Caco-2 (cell line): ENCODE data around the gene MYO7A. TPM values are rescaled to one million over a fixed set of nuclear protein-coding genes. Genes with fewer than 3 reads are reported as not detected.
A peak's percentile ranks its signal among the peaks of the same experiment; 100 is the strongest.

Experiments
- BruUV-seq: library from RNA; stranded (reverse); fragments of 400-500 nt; replicated peaks from 2 replicates; lab custom pipeline; 2021; lab: Mats Ljungman, UMichigan
- CTCF ChIA-PET: fragments of 300-600 bp; sonication (Branson Sonifier 250); formaldehyde crosslinking; loops from one replicate; lab custom pipeline; 2022; ENCODE audit warnings: antibody characterized with exemption; lab: Charles Lee
- POLR2A ChIA-PET: fragments of 300-600 bp; sonication (Branson Sonifier 250); formaldehyde crosslinking; loops from one replicate; lab custom pipeline; 2022; ENCODE audit warnings: antibody characterized with exemption; lab: Charles Lee
- DNase-seq, 2 experiments: peaks; one replicate each; pipeline versions ENCODE4 v3.0.0 to v3.0.0-alpha.2; 2020 to 2022
- H3K27me3 ChIP-seq: replicated peaks from 2 replicates; pipeline ENCODE4 v1.6.0; 2011; ENCODE audit warnings: low read length; ENCODE audit not compliant: control insufficient read depth, insufficient read depth
- H3K36me3 ChIP-seq: 2 replicates; pipeline ENCODE4 v1.5.1; 2011; ENCODE audit warnings: low read length; ENCODE audit not compliant: control insufficient read depth, insufficient read depth
- H3K4me1 ChIP-seq: fragments of 250-450 bp; sonication (Bioruptor Pico); 2 replicates; pipeline ENCODE4 v1.5.1; 2020; ENCODE audit warnings: mild to moderate bottlenecking
- H3K4me3 ChIP-seq: 2 replicates; pipeline ENCODE4 v1.5.1; 2011; ENCODE audit warnings: low read depth, mild to moderate bottlenecking, control low read depth, low read length
- H3K9me3 ChIP-seq: fragments of 250-450 bp; sonication (Bioruptor Pico); 2 replicates; pipeline ENCODE4 v1.5.1; 2020; ENCODE audit warnings: mild to moderate bottlenecking, moderate library complexity
- H3K27ac Mint-ChIP-seq: one replicate; pipeline ENCODE4 v1.8.0; 2022; ENCODE audit warnings: mixed read lengths; ENCODE audit not compliant: unreplicated experiment
- H3K27me3 Mint-ChIP-seq: one replicate; pipeline ENCODE4 v1.8.0; 2022; ENCODE audit warnings: mixed read lengths; ENCODE audit not compliant: insufficient read depth, unreplicated experiment
- H3K36me3 Mint-ChIP-seq: one replicate; pipeline ENCODE4 v1.8.0; 2022; ENCODE audit warnings: mild to moderate bottlenecking, mixed read lengths; ENCODE audit not compliant: insufficient read depth, unreplicated experiment
- H3K4me1 Mint-ChIP-seq: one replicate; pipeline ENCODE4 v1.8.0; 2022; ENCODE audit warnings: low read depth, mixed read lengths; ENCODE audit not compliant: unreplicated experiment
- H3K4me3 Mint-ChIP-seq: one replicate; pipeline ENCODE4 v1.8.0; 2022; ENCODE audit warnings: mild to moderate bottlenecking, moderate library complexity, mixed read lengths; ENCODE audit not compliant: unreplicated experiment
- H3K9me3 Mint-ChIP-seq: one replicate; pipeline ENCODE4 v1.8.0; 2022; ENCODE audit warnings: mixed read lengths; ENCODE audit not compliant: unreplicated experiment
- intact Hi-C: fragments of 100-400 bp; cut with micrococcal nuclease; formaldehyde crosslinking; loops from one replicate; pipeline ENCODE4 v1.10.0; 2022; ENCODE audit not compliant: unreplicated experiment
- total RNA-seq: library from RNA; stranded (reverse); gene quantifications from 2 replicates; pipeline ENCODE4 v1.2.3, GENCODE V29; 2022
- TF ChIP-seq, protein P1 (sequence below), 2 experiments: fragments of 200-600 bp in 1 of 2; IDR thresholded peaks; 1 replicate in 1 of 2; 2 replicates in 1 of 2; pipeline versions ENCODE4 v1.5.1 to v1.8.0; 2011 to 2022; ENCODE audit warnings: antibody characterized with exemption in 1 of 2, control low read depth in 1 of 2, inconsistent platforms in 1 of 2, low read depth in 1 of 2, low read length in 1 of 2, mild to moderate bottlenecking in 1 of 2, moderate library complexity in 1 of 2; ENCODE audit not compliant: insufficient read depth in 1 of 2, severe bottlenecking in 1 of 2, unreplicated experiment in 1 of 2

Gene MYO7A
- total RNA-seq, 1 experiment from 2014 or later, result 8.9 TPM

DNA sequence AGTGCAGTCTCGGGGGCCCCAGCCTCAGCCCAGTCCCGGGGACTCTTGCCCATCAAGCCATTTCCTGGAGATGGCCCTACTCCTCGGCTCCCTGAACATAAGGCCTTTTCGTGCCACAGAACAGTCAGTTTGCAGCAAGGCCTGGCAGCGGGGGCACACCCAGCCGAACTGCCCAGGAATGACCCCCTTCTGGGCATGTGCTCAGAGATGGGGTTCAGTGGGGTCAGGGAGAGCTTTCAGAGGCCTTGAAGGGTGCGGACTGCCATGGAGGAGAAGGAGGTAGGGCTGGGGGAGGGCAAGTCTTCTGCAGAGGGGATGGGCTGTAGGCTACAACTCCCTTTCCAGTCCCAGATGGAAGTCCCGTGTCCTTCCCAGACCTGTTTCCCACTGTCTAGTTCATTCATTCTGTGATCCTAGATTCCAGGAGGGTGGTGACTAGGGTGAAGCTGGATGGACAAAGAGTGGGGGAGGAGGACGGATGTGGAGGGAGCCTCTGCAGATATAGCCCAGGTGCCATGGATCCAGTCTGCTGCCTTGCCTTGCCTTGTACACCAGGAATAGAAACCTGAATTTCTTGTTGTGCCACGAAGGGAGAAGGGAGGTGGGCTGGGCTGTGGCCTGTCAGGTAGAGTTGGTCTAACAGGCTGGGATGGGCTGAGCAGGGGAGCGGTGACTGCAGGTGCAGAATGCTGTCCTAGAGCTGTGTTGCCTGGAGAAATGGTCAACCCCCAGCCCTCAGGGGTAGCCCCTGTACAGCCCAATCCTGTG, 39.6 kb upstream of the MYO7A start:
- no TSS peak for BruUV-seq
- Mint-ChIP-seq H3K4me3 (no peak overlapping the region), H3K36me3 (no peaks in the 10 kb centered on the region), H3K9me3 (no peaks in the 10 kb centered on the region), H3K4me1 (peaks cover 21% of the 10 kb centered on the region), H3K27ac (no peak overlapping the region), H3K27me3 (no peaks in the 10 kb centered on the region)
- POLR2A ChIA-PET, result interaction anchor here (0.6 kb wide), 1 partner anchor 41 kb away, joined by 3 read pairs; no protein-coding TSS in a partner anchor
- H3K36me3 ChIP-seq, result no peaks in the 10 kb centered on the region
- H3K27me3 ChIP-seq, result no peaks in the 10 kb centered on the region
- peaks cover 21% of the 10 kb centered on the region for H3K4me1 ChIP-seq
- intact Hi-C loops, result no loop called here
- H3K4me3 ChIP-seq, result no peak overlapping the region
- TF ChIP-seq, protein P1, sequence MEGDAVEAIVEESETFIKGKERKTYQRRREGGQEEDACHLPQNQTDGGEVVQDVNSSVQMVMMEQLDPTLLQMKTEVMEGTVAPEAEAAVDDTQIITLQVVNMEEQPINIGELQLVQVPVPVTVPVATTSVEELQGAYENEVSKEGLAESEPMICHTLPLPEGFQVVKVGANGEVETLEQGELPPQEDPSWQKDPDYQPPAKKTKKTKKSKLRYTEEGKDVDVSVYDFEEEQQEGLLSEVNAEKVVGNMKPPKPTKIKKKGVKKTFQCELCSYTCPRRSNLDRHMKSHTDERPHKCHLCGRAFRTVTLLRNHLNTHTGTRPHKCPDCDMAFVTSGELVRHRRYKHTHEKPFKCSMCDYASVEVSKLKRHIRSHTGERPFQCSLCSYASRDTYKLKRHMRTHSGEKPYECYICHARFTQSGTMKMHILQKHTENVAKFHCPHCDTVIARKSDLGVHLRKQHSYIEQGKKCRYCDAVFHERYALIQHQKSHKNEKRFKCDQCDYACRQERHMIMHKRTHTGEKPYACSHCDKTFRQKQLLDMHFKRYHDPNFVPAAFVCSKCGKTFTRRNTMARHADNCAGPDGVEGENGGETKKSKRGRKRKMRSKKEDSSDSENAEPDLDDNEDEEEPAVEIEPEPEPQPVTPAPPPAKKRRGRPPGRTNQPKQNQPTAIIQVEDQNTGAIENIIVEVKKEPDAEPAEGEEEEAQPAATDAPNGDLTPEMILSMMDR (IDR thresholded peaks at IDR 0.05; ENCODE audit: insufficient read depth in 1 of 2, low read depth in 1 of 2, low read length in 1 of 2, severe bottlenecking in 1 of 2, unreplicated experiment in 1 of 2), result no peak
- CTCF ChIA-PET, result interaction anchor here (1.0 to 4.6 kb wide), 2 partner anchors 40 to 43 kb away, joined by 5 to 380 read pairs; no protein-coding TSS in a partner anchor
- DNase-seq, result peak; percentile 72 to 73
- no peaks in the 10 kb centered on the region for H3K9me3 ChIP-seq

DNA sequence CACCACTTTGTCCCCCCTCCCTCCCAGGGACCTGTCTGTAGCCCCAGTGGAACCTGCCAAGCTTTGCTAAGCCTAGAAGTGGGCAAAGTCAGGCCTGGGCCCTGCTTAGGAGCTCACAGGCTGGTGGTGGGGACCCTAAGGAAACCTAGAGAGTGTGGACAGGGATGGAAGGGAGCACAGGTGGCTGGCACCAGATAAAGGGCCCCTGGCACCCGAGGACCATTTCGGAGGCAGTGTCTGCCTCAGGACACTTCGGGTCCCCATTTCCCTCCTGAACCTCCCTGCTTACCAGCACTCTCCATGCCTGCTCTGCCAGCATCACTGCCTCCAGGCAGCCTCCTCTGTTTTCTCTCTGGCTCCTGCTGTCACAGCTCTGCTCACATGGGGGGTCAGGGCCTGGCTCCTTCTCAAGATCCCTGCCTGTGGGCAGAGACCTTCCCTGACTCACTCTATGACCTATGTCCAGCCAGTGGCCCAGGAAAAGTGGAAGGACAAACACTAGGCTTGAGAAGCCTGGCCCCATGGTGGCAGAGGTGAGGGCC, 39.0 kb upstream of the MYO7A start:
- Mint-ChIP-seq H3K36me3 (no peaks in the 10 kb centered on the region), H3K27ac (no peak overlapping the region), H3K4me1 (peaks cover 21% of the 10 kb centered on the region), H3K9me3 (no peaks in the 10 kb centered on the region), H3K27me3 (no peaks in the 10 kb centered on the region), H3K4me3 (no peak overlapping the region)
- intact Hi-C loops, result no loop called here
- Histone ChIP-seq H3K9me3 (no peaks in the 10 kb centered on the region), H3K4me3 (no peak overlapping the region), H3K4me1 (peaks cover 21% of the 10 kb centered on the region), H3K36me3 (no peaks in the 10 kb centered on the region), H3K27me3 (no peaks in the 10 kb centered on the region)
- BruUV-seq, result no TSS peak
- CTCF ChIA-PET, result interaction anchor here (0.8 to 4.6 kb wide), 5 partner anchors 14 to 53 kb away, joined by 3 to 380 read pairs (median 5); partner anchors contain the start of gene CAPN5
- TF ChIP-seq, protein P1 (IDR thresholded peaks at IDR 0.05; ENCODE audit: insufficient read depth in 1 of 2, low read depth in 1 of 2, low read length in 1 of 2, severe bottlenecking in 1 of 2, unreplicated experiment in 1 of 2), result no peak
- no peak for DNase-seq
- POLR2A ChIA-PET, result interaction anchor here (0.6 kb wide), 1 partner anchor 42 kb away, joined by 3 read pairs; no protein-coding TSS in a partner anchor

DNA sequence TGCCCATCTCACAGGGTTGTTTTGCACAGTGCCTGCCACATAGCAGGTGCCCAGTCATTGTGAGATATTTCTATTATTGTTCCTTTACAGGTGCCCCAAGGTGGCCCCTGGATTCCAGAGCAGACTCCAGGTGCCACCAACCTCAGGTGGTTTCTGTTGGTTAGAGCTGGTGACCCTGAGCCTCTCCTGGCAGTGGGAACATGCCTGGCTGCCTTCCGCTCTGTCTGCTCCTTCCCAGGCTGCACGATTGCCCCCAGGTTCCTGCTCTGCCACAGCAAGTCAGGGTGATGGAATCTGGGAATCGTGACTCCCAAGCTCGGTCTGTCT, 38.0 kb upstream of the MYO7A start:
- no peaks in the 10 kb centered on the region for H3K36me3 ChIP-seq
- H3K4me1 ChIP-seq, result peaks cover 21% of the 10 kb centered on the region
- intact Hi-C loops, result loop anchor here (5.0 kb wide), 1 partner anchor 358 kb away; no protein-coding TSS in a partner anchor
- TF ChIP-seq, protein P1 (IDR thresholded peaks at IDR 0.05; ENCODE audit: insufficient read depth in 1 of 2, low read depth in 1 of 2, low read length in 1 of 2, severe bottlenecking in 1 of 2, unreplicated experiment in 1 of 2), result no peak
- no peak overlapping the region for H3K4me3 ChIP-seq
- Mint-ChIP-seq H3K36me3 (no peaks in the 10 kb centered on the region), H3K27me3 (no peaks in the 10 kb centered on the region), H3K4me1 (peaks cover 21% of the 10 kb centered on the region), H3K9me3 (no peaks in the 10 kb centered on the region), H3K27ac (no peak overlapping the region), H3K4me3 (no peak overlapping the region)
- ChIA-PET POLR2A (no interaction called here), CTCF (interaction anchor here (0.6 to 4.6 kb wide), 9 partner anchors 15 to 368 kb away, joined by 3 to 380 read pairs (median 9); partner anchors contain the start of gene CAPN5)
- BruUV-seq, result no TSS peak
- H3K9me3 ChIP-seq, result no peaks in the 10 kb centered on the region
- no peak for DNase-seq
- no peaks in the 10 kb centered on the region for H3K27me3 ChIP-seq
